Kidney epithelial cell (primary cell): ENCODE measurements around the gene MCM9. TPM values are rescaled to one million over a fixed set of nuclear protein-coding genes. Genes with fewer than 3 reads are reported as not detected.

Source experiments
- DNase-seq: peaks from one replicate; pipeline ENCODE4 v3.0.0-alpha.2; 2010; ENCODE audit warnings: low read depth
- H3K27me3 ChIP-seq: 2 replicates; pipeline ENCODE4 v1.6.0; 2011; ENCODE audit warnings: low read length; ENCODE audit not compliant: control insufficient read depth, insufficient read depth
- H3K36me3 ChIP-seq: 2 replicates; pipeline ENCODE4 v1.5.1; 2011; ENCODE audit warnings: low read length; ENCODE audit not compliant: control insufficient read depth, insufficient read depth
- H3K4me3 ChIP-seq: 2 replicates; pipeline ENCODE4 v1.5.1; 2011; ENCODE audit warnings: low read depth, mild to moderate bottlenecking, control low read depth, low read length
- CTCF ChIP-seq: IDR thresholded peaks from 2 replicates; pipeline ENCODE4 v1.5.1; 2011; ENCODE audit warnings: mild to moderate bottlenecking, moderate library complexity, low read length, control low read depth, inconsistent platforms; ENCODE audit not compliant: insufficient read depth, poor library complexity, severe bottlenecking
- total RNA-seq: library from RNA; depleted of rRNA; stranded (reverse); fragments of >200 nt; gene quantifications from 2 replicates; pipeline ENCODE4 v1.2.3, GENCODE V29; 2015

Gene MCM9
- total RNA-seq, 1 donor from 2014 or later = 14.2 TPM

GRCh38 chr6:118859517-118860064 lies 75.4 kb downstream of the MCM9 start:
- TF ChIP-seq CTCF = no peak
- Histone ChIP-seq H3K36me3 (no peaks in the 10 kb centered on the region), H3K27me3 (no peaks in the 10 kb centered on the region)

GRCh38 chr6:118856301-118856700 lies 78.7 kb downstream of the MCM9 start:
- H3K4me3 ChIP-seq = no peak overlapping the region
- H3K27me3 ChIP-seq = no peaks in the 10 kb centered on the region
- H3K36me3 ChIP-seq = no peaks in the 10 kb centered on the region
- TF ChIP-seq CTCF = no peak
- no peak for DNase-seq

More at GRCh38 chr6:118859517-118860064, 75.4 kb downstream of the MCM9 start:
- DNase-seq = no peak
- no peak overlapping the region for H3K4me3 ChIP-seq

DNA sequence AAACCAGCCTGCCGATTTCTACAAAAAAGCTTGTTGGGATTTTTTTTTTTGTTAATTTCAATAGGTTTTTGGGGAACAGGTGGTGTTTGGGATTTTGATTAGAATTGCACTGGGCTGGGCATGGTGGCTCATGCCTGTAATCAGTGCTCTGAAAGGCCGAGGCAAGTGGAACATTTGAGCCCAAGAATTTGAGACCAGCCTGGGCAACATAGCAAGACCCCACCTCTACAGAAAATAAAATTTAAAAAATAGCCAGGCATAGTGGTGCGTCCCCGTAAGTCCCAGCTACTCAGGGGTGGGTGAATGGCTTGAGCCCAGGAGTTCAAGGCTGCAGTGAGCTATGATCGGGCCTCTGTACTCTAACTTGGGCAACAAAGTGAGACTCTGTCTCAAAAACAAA lies 81.6 kb downstream of the MCM9 start:
- Histone ChIP-seq H3K27me3 (no peaks in the 10 kb centered on the region), H3K36me3 (no peaks in the 10 kb centered on the region), H3K4me3 (no peak overlapping the region)
- no peak for DNase-seq
- no peak for TF ChIP-seq CTCF

DNA sequence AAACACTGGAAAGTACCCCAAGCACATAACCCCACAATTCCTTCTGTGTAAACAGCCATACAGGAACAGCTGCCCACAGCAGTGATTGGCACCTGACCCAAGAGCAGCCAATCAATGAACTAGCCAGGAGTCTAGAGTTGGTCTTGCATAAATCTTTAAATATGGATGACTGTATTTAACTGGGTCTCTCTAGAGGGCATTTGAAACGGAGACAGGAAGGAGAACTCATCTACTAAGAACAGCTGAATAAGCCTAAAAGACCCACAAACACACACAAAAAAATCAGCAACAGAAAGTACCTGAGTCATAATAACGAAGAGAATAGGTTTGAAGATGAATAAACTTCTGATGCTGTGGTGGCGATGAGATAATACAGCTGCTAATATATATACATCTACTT lies 90.0 kb downstream of the MCM9 start:
- DNase-seq = no peak
- no peak overlapping the region for H3K4me3 ChIP-seq
- no peaks in the 10 kb centered on the region for H3K36me3 ChIP-seq
- no peak for TF ChIP-seq CTCF
- no peaks in the 10 kb centered on the region for H3K27me3 ChIP-seq

GRCh38 chr6:118843685-118844390 lies 91.1 kb downstream of the MCM9 start:
- no peak for TF ChIP-seq CTCF
- H3K4me3 ChIP-seq = no peak overlapping the region
- no peak for DNase-seq
- H3K36me3 ChIP-seq = no peaks in the 10 kb centered on the region
- no peaks in the 10 kb centered on the region for H3K27me3 ChIP-seq

- DNase-seq = no peak
- no peaks in the 10 kb centered on the region for H3K27me3 ChIP-seq
- no peaks in the 10 kb centered on the region for H3K36me3 ChIP-seq
- no peak for TF ChIP-seq CTCF
- no peak overlapping the region for H3K4me3 ChIP-seq
Observed at GRCh38 chr6:118830691-118831090, 104.3 kb downstream of the MCM9 start.
